H54 (cell line): ENCODE data around the gene LAMTOR5.
"Not testable (repeated sequence)": the region's sequence is repeated elsewhere in the genome, so short reads cannot be mapped to it uniquely, and the experiment has no call there.

Experiments used
- DNase-seq: peaks from one replicate; pipeline ENCODE4 v3.0.0; 2011; ENCODE audit warnings: low spot score, mixed read lengths; ENCODE audit not compliant: insufficient read length
- FAIRE-seq: peaks from 3 replicates; lab custom pipeline; 2011; peaks lifted over from hg19 to GRCh38; lab: Jason Lieb, UNC
- POLR2A ChIP-seq: IDR thresholded peaks from 2 replicates; pipeline ENCODE4 v1.6.1; 2011; ENCODE audit warnings: low read depth, mild to moderate bottlenecking, low read length

Gene LAMTOR5

GRCh38 chr1:110418729-110419128, 11.2 kb upstream of the LAMTOR5 start:
- no peak for FAIRE-seq
- no peak for TF ChIP-seq POLR2A

GRCh38 chr1:110413045-110413444, 5.6 kb upstream of the LAMTOR5 start:
- not testable (repeated sequence) for DNase-seq, FAIRE-seq

More at GRCh38 chr1:110418729-110419128, 11.2 kb upstream of the LAMTOR5 start:
- DNase-seq, result no peak

GRCh38 chr1:110412576-110412975, 5.1 kb upstream of the LAMTOR5 start:
- DNase-seq, result peak; percentile 62
- FAIRE-seq, result peak; percentile 55

GRCh38 chr1:110411173-110411735, 3.8 kb upstream of the LAMTOR5 start:
- no peak for TF ChIP-seq POLR2A
- DNase-seq (no peak), FAIRE-seq (no peak)

More at GRCh38 chr1:110412576-110412975, 5.1 kb upstream of the LAMTOR5 start:
- TF ChIP-seq POLR2A, result no peak

- DNase-seq, result no peak
- FAIRE-seq, result no peak
- TF ChIP-seq POLR2A, result no peak
Measured at GRCh38 chr1:110409316-110409715, 1.8 kb upstream of the LAMTOR5 start.

GRCh38 chr1:110408488-110408887, 994 bp upstream of the LAMTOR5 start:
- no peak for DNase-seq
- FAIRE-seq, result no peak
- TF ChIP-seq POLR2A, result no peak

- not testable (repeated sequence) for FAIRE-seq, DNase-seq
Measured at GRCh38 chr1:110406407-110406806, 1.1 kb downstream of the LAMTOR5 start.

GRCh38 chr1:110404401-110404800, 3.1 kb downstream of the LAMTOR5 start:
- DNase-seq (no peak), FAIRE-seq (no peak)
- no peak for TF ChIP-seq POLR2A

- DNase-seq, result no peak
- no peak for FAIRE-seq
- TF ChIP-seq POLR2A, result no peak
Measured at GRCh38 chr1:110403805-110404204, 3.7 kb downstream of the LAMTOR5 start.

- not testable (repeated sequence) for FAIRE-seq, DNase-seq
Measured at GRCh38 chr1:110396259-110396958, 11.1 kb downstream of the LAMTOR5 start.

- no peak for DNase-seq
- no peak for TF ChIP-seq POLR2A
- FAIRE-seq, result no peak
Measured at GRCh38 chr1:110394493-110394820, 13.0 kb downstream of the LAMTOR5 start.

- peak; percentile 75 for FAIRE-seq
- DNase-seq, result peak; percentile 26
- no peak for TF ChIP-seq POLR2A
Measured at GRCh38 chr1:110393691-110394492, 13.6 kb downstream of the LAMTOR5 start.

GRCh38 chr1:110393286-110393685, 14.2 kb downstream of the LAMTOR5 start:
- DNase-seq, result no peak
- TF ChIP-seq POLR2A, result no peak
- no peak for FAIRE-seq

- DNase-seq (no peak), FAIRE-seq (peak; percentile 76)
- no peak for TF ChIP-seq POLR2A
Measured at GRCh38 chr1:110390692-110391245, 16.7 kb downstream of the LAMTOR5 start, which contains the start of gene SLC16A4. Gene SLC16A4 (minus strand): TSS chr1:110391026. CDS start chr1:110389323, 1,703 bp downstream.
